Stimulated activated CD4-positive, alpha-beta T cell treated with anti-CD3 and anti-CD28 coated beads, TNF-alpha, amount 100 ng/mL, for 24 hours (primary cell): ENCODE data around the gene NEDD8.
"Not testable (repeated sequence)": the region's sequence is repeated elsewhere in the genome, so short reads cannot be mapped to it uniquely, and the experiment has no call there.

Source experiments
- DNase-seq, 3 experiments: peaks; one replicate each; pipeline ENCODE4 v3.0.0-alpha.2; 2020; ENCODE audit warnings: low read depth in 3 of 3

The NEDD8 gene

DNA sequence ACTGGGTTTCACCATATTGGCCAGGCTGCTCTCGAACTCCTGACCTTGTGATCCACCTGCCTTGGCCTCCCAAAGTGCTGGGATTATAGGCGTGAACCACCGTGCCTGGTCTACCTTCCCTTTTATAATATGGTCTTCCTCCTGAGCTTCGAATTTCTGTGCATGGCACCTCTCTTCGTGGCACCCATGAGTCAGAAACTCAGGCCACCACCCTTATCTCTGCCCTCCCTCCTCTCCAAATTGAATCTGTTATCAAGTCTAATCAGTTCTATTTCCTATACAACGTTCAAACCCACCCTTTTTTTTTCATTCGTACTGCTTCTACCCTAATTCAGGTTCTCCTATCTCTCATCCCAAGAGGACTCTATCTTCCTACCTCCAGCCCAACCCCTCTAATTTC lies 15.3 kb upstream of the NEDD8 start:
- DNase-seq = no peak

DNA sequence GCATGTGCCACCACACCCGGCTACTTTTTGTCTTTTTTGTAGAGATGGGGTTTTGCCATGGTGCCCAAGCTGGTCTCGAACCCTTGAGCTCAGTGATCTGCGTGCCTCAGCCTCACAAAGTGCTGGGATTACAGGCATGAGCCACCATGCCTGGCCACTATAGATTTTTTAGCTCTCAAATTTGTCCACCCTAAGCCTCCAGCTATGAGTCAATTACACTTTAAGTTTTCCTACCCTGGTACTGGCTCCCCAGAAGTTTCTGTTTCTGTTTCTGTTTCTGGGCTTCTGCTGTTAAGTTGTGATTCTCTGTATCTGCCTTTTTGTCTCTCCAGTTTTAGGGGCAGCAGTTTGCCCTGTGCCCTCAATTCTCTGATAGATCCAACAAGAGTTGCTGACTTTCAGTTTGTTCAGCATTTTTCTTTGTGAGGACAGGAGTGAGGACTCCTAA lies 14.6 kb upstream of the NEDD8 start:
- no peak for DNase-seq

DNA sequence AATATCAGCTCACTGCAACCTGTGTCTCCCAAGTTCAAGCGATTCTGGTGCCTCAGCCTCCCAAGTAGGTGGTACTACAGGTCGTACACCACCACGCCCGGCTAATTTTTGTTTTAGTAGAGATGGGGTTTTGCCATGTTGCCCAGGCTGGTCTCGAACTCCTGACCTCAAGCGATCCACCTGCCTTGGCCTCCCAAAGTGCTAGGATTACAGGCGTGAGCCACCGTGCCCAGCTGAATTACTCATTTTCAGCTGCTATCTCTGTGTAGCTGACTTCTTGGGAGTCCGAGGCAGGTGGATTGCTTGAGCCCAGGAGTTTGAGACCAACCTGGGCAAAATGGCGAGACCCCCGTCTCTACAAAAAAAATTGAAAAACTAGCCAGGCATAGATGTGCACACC lies 13.2 kb upstream of the NEDD8 start:
- not testable (repeated sequence) for DNase-seq

DNA sequence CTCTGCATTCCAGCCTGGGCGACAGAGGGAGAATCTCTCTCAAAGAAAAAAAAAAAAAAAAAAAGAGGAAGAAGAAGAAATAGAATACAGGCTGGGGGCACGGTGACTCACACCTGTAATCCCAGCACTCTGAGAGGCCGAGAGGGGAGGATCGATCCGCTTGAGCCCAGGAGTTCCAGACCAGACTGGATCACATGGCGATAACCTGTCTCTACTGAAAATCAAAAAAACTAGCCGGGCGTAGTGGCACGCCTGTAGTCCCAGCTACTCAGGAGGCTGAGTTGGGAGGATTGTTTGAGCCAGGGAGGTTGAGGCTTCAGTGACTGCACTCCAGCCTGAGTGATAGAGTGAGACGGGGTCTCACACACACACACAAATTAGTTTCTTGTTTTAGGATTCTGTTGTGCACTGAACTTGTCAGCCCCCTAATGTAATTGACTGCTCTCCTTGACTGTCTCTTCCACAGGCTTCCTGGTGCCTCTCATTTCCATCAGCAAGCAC lies 11.2 kb upstream of the NEDD8 start:
- no peak for DNase-seq

DNA sequence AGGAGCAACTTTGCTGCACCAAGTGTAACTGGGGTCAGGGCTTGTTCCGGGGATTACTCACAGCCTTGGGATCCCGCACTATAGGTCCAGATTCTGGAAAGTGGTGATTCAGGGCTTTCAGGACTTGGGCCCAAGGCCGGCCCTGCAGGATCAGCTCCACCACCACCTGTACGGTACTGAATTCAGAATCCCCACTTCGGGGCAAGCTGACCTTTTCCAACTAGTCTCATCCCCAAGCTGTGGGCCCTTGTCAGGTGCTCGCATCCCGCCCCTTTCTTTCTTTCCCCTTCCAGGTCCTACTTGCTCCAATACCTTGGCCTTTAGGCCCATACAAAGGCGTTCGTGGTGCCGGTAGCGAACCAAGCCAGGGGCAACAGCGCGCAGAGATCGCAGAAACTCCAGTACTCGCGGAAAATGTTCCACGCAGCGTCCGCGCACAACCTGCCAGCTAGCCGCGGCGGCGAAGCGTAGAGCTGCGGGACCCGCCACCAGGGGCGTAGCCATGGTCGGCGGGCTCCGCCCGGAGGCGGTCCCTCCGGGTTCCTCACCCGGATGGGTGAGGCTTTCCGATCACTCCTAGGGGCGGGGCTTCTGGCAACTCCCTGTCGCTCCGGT lies 9.8 kb upstream of the NEDD8 start:
- DNase-seq = peak; percentile 85 to 93 (median 88)

DNA sequence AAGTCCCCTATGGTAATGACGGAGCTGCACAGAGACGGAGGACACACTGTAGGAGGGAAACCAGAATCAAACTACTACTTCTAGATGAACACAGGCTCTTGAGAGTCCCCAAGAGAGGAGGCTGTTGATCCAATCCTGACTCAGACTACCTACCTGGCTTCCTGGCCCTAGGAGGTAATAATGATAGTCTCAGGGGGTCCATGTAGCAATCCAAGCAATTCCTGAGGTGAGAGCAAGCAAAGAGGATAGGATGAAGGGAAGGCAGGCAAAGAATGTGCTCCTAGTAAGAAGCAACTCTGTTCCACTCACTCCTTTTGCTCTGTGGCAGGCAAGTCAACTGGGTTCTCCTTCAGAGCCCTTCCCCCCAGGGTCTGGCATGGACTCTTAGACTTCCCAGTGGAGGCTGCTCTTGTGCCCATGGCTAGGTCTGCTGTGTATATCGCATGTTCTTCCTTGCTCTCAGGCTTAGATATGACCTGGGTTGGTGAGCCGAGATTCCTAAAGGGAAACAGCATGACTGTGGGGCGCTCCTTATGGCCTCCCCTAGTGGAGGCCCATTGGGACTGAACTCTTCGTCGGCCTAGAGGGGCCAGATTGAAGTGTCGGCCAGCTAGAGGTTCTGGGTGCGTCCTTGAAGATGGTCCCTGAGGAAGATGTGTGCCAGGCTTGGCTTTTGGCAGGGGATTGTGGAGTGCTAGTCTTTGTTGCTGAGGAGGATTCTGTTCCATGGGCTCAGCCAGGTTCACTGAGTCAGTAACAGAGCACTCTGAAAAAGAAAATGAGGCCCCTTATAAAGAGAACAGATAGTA lies 8.1 kb upstream of the NEDD8 start:
- no peak for DNase-seq

DNA sequence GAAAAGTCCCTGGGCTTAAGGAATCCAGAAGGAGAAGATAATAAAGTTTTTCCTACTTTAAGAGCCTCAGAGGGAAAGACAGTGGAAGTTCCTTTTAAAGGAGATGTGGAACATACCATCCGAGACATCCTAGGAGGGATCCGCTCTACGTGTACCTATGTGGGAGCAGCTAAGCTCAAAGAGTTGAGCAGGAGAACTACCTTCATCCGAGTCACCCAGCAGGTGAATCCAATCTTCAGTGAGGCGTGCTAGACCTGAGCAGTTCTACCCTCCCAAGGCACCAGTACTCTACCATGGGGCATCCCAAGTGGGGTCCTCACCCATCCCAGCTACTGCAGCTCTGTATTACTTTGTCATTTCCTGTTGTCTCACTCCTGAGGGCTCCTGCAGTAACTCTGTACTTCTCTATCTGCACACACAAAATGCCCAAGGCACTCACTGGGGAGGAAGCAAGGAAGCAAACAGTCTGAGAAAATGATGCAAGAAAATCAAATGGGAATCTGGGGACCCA lies 6.4 kb upstream of the NEDD8 start:
- DNase-seq = no peak

DNA sequence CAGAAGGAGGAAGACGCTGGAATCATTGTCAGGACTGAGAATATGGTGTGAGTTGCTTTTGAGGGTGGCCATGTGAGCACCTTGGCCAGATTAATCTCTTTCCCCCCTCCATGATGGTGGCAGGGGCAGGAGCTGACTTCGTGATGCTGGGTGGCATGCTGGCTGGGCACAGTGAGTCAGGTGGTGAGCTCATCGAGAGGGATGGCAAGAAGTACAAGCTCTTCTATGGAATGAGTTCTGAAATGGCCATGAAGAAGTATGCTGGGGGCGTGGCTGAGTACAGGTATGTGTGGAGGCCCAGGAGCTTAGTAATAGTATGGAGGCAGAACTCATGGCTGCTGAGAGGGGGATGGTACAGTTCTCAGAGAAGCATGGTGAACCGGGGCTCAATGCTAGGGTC lies 6.0 kb upstream of the NEDD8 start:
- no peak for DNase-seq

DNA sequence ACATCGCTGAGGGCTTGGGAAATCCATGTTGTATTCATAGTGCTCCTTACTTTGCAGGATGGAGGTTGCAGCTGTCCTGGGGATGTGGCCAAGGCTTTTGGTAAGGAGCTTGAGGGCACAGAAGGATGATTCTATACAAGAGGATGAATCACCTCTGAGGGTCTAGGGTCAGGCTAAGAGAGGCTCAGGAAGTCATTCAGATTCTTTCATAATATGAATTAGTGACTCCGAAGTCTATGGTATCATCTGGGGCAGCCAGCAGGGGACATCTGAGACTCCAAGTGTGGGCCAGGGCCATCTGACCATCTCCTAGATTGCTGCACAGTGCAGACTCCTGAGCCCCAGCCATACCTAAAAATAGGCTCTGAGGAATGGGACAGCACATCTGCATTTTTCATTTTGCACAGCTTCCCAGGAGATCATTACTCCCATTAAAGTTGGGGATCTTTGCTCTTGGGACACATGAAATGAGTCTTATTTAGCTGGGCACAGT lies 5.3 kb upstream of the NEDD8 start:
- DNase-seq = no peak

DNA sequence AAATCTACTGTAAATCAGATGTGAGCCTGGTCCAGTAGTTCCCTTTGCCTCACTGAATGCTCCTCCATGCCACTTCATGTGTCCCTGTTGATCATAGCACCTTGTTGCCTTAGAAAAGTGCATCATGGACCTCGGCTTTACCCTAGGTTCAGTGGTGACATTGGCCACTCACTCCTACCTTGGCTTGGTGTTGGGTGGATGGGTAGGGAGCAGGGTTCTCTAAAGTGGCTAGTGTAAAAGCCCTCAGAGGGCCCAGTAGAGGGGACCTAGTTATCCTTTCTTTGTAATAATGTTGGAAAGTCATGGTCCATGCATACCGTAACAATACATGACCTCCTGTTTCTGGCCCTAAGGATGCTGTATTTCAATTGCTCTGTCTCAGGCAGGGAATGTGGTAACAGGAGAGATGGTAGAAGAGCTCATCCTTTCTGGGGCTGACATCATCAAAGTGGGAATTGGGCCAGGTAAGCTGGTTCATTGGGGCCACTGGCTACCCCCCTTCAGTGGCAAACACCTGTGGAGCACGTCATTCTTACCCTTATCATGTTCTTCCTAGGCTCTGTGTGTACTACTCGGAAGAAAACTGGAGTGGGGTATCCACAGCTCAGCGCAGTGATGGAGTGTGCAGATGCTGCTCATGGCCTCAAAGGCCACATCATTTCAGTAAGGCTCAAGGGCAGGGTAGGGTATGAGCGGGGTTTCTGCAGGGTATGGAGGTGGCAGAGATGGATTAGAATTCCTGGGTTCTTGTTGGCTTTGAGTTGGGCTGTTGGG lies 4.7 kb upstream of the NEDD8 start:
- no peak for DNase-seq

DNA sequence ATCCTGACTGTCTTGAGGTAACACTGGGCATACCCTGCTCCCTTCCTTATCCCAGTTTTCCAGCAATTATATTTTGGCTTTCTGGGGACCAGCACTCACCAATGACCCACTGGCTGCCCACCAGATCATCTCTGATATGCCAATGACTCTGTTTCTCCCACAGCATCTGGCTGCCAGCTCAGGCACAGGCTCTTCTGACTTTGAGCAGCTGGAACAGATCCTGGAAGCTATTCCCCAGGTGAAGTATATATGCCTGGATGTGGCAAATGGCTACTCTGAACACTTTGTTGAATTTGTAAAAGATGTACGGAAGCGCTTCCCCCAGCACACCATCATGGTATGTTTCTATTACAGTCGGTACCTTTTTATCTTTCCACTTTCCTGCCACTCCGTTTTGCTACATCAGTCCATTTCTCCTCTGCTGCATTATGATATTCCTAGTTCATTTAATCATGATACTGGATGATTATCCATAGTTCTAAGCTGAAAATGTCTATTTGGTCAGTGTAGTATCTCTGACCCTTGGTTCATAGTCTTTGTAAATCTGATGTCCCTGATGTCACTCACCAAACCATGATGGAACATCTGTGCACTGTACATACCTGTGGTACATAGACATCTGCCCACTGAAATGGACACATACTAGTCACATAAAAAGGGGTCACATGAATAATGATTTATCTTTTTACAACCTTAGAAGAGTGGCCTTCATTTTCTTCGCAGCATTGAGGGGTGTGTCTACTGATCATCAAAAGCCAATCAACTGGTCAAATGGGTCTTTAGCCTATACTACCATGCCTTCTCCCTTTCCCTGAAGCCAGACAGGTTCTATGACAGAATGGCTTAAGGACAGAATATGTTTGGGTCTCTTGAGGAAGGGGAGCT lies 3.9 kb upstream of the NEDD8 start:
- no peak for DNase-seq

DNA sequence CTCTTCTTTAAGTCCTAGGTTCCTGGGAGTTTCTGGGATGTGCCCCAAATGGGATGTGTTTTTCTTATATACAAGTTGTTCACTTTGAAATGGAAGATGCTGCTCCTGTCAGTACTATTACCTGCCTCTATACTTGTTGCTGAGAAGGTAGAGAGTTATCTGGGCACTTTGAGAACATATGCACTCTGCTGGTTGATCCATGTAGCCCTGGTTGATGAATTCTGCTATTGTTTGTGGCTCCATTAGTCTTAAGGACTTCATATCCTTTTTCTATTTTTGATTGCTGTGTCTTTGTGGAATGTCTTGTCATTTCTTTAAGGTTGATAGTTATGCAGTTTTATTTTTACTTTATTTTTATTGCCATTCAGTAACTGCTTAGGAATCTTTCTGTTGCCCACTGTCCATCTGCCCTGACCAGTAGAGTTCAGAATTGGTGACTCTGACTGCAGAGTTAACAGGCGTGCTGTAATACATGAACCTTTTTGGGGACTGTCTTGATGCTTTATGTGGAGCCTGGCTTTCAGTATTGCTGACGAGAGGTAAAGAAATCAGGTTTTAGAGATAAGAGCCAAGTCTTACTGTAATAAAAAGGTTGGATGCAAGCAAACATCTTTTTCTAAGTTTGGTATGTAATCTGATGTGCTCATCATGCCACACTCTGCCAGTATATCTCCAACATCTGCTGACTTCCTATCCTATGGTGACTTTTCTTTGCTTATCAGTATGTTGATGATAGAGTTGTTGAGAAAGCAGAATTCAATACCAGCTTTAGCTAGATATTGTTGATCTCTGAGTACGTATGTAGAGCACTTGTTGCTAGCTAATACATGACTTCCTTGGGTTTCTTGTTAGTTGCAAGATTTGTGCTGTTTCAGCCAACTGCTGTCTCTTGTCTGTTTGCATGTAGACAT lies 2.2 kb upstream of the NEDD8 start:
- DNase-seq = no peak

DNA sequence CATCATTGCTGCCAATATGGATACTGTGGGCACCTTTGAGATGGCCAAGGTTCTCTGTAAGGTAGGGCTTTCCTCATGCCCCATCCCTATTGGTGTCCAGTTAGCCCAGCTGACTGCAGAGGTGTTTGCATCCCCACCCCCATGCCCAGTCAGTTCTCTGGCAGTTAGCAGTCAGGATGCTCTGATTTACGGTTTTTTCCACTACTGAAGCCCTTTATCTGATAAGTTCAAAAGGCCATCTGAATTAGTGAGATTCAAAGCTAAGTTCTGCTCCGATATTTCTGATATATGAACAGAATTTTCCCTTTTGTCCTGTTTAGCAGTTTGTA lies 1.3 kb upstream of the NEDD8 start:
- no peak for DNase-seq

DNA sequence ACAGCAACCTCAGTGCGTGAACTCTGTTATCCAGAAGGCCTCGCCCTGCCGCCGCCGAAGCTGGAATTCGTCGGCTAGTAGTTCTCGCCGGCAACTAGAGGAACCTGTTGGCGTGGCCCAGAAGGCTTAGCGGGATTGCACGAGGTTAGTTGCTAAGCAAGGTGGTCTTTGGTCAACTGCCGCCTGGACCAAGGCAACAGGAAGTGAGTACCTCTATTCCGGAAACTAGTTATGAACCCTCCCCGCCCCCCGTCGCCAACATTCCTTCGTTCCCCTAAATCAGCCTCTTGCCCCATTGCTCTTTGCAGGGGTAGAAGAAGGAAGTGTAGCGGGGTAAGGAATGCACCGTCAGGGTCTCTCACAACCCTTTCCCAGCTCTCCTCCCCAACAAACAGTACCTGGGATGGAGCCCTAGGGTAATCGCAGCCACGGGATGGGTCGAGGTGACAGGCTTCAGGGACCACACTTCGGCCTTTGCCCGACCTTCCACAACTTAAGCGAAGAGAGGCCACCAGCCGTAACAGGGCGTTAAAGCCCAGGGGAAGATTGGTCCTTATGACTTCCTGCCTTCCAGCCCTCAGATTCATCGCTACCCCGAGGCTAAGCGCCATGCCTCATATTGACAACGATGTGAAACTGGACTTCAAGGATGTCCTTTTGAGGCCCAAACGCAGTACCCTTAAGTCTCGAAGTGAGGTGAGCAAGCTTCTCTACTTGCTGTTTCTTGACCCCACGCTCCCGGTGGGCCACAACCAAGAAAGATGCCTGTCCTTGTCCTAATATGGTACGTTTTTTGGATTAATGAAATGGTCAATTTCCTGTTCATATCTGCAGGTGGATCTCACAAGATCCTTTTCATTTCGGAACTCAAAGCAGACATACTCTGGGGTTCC lies 724 bp upstream of the NEDD8 start, which contains the start of gene GMPR2:
Gene GMPR2 (plus strand): TSS at position 285 of the 893 bp plus-strand sequence. CDS start 325 bp downstream, at position 610.
- DNase-seq = no peak

DNA sequence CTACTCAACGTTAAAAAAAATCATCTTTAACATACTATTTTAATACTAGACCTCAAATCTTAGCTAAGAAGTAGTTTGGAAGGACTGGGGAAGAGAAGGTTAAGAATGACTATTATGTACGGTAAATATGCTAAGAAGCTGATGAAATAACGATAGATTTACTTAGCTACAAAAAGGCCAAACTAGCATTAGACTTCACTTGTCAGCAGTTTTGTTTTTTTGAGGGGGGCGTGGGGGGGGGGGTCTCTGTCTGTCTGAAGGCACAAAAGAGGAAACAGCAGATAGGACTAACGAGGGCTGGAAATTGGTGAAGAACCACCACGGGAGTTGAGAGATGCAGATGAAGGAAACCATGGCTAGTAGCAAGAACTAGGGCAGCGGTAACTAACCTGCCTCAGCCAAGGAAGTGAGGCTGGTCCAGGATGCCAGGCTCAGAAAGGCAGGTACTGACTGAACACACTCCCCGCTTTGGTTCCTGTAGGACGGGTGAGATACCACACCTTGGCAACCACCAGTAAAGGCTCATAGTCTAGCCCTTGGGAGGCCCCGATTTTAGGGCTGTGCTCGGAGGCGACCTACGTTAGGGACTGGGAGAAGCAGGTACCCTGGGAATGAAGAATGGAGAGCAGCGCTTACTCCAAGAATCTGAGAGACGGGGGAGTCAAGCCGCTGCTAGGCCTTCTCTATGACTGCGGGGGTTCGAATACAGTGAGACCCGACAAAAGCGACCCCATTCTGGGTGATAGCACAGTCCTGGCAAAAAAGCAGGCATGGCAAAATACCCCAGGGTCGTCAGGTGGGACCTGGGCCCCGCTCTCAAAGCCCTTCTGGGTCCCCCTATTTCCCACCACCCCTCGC lies 675 bp downstream of the NEDD8 start:
- no peak for DNase-seq

DNA sequence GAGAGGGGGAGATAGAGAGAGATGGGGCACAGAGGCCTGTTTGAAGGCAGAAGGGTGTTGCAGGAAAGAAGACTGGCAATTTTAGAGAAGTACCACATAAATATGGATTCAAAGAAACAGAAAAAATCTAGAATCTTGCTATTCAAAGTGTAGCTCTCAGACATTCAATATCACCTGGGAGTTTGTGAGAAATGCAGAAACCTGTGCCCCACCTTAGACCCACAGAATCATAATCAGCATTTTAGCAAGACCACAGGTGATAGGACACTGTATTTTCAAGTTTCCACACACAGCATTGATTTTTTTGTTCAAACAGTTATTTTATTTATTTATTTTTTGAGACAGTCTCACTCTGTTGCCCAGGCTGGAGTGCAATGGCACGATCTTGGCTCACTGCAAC lies 3.3 kb downstream of the NEDD8 start:
- DNase-seq = no peak

DNA sequence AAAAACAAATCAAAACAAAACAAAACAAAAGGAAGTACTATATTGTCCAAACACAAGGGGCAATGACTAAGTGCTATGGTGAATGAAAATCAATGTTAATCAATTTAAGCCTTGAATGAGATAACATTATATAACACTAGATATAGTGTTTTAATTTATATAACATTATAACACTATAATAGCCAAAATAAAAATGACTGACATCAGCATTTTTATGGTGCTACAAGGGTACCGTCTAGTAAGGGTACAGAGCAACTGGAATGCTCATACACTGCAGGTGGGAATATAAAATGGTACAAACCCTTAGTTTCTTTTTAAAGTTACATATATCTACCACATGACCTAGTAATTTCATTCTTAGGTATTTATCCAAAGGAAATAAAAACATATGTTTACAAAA lies 5.7 kb downstream of the NEDD8 start:
- no peak for DNase-seq

DNA sequence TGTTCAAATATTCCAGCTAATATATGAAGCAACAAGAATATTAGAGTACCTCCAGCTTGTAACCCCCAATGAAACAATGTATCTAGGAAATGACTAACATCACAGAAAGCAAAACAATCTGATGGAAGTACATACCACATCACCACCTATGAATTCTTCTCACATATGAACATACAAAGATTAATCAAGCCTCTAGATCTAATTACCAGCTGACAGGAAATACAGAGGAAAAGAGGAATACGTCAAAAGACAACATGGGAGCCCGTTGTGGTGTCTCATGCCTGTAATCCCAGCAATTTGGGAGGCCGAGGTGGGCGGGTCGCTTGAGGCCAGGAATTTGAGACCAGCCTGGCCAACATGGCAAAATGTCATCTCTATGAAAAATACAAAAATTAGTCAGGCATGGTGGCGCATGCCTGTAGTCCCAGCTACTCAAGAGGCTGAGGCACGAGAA lies 7.5 kb downstream of the NEDD8 start:
- DNase-seq = no peak
